ENCODE results near the gene FIGNL2.
A peak's percentile ranks its signal among the peaks of the same experiment; 100 is the strongest.

Gene FIGNL2

DNA sequence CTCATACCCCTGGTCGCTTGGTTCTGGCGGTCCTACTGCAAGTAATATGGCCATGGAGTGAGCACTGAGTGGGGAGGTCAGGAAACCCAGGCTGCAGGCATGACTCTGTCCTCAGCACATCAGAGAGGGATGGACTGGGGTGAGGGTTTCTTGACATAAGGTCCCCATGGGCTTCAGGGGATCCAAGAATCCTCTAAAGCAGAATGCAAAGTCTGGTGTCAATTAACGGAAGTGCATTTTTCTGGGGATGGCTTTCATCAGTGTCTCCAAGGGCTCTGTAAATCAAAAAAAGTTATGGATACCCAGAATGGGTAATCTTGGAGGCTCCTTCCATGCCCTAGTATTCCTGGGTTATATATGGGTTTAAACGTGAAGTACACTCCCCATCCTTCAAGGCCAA is 3.7 kb downstream of the FIGNL2 start:
- Histone ChIP-seq H3K4me3 (ENCODE audit: extremely low read depth, insufficient read depth, low read length, poor library complexity, severe bottlenecking) (no peak overlapping the region), H3K27ac (ENCODE audit: low read depth, low read length, severe bottlenecking) (no peak overlapping the region), H3K36me3 (ENCODE audit: control insufficient read depth, insufficient read depth, low read length) (peaks cover 36% of the 10 kb centered on the region), H3K9me3 (ENCODE audit: control insufficient read depth, low read length) (no peaks in the 10 kb centered on the region), H3K4me1 (ENCODE audit: control insufficient read depth, insufficient read depth, low read length, poor library complexity, severe bottlenecking) (peaks cover 11% of the 10 kb centered on the region)
- WGBS, 2 experiments (ENCODE audit: insufficient coverage in 2 of 2) = 93 to 100% methylated on average over 2 to 3 of the region's 4 CpGs

DNA sequence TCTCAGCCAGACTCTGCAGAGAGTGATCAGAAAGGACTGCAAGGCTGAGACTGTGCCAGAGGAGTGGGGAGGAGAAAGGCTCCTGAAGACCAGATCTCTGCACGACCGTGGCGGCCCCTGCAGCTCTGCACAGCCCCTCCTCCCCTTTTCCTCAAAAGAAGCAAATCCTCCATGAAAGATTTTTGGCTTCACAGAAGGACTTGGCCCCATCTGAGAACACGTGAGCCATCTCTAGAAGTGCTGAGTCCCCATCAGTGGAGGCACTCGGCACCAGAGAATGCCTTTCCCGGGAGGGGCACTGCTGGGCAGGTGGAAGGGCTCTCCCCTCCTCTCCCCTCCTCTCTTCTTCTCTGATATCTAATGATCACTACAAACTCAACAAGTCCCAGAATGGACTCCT is 6.8 kb downstream of the FIGNL2 start:
- no peaks in the 10 kb centered on the region for H3K9me3 ChIP-seq (ENCODE audit: control insufficient read depth, low read length)
- H3K27ac ChIP-seq (ENCODE audit: low read depth, low read length, severe bottlenecking) = peak overlapping the region; percentile 25
- peaks cover 35% of the 10 kb centered on the region for H3K4me1 ChIP-seq (ENCODE audit: control insufficient read depth, insufficient read depth, low read length, poor library complexity, severe bottlenecking)
- 41 to 61% methylated on average over 3 to 6 of the region's 6 CpGs for WGBS, 2 experiments (ENCODE audit: insufficient coverage in 2 of 2)
- peaks cover 39% of the 10 kb centered on the region for H3K36me3 ChIP-seq (ENCODE audit: control insufficient read depth, insufficient read depth, low read length)
- H3K4me3 ChIP-seq (ENCODE audit: extremely low read depth, insufficient read depth, low read length, poor library complexity, severe bottlenecking) = no peak overlapping the region

DNA sequence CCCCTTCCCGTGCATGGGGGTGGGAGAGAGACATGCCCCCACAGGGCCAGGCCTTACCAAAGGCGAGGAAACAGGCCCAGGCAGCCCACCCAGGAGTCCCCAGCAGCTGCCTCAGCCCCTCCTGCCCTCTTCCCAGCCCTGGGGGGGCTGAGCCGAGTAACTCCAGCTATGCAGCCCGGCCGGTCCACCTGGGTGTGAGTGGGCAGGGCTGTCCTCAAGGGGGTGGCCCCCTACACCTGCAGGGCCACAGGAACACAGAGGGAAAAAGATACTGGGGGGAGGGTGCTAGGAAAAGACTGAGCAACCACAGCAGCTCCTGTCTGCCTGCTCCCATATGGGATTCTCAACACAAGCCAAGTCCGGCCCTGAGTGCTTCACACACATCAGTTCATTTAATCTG is 7.6 kb downstream of the FIGNL2 start:
- H3K27ac ChIP-seq (ENCODE audit: low read depth, low read length, severe bottlenecking) = no peak overlapping the region
- peaks cover 35% of the 10 kb centered on the region for H3K4me1 ChIP-seq (ENCODE audit: control insufficient read depth, insufficient read depth, low read length, poor library complexity, severe bottlenecking)
- H3K36me3 ChIP-seq (ENCODE audit: control insufficient read depth, insufficient read depth, low read length) = peaks cover 34% of the 10 kb centered on the region
- no peaks in the 10 kb centered on the region for H3K9me3 ChIP-seq (ENCODE audit: control insufficient read depth, low read length)
- no peak overlapping the region for H3K4me3 ChIP-seq (ENCODE audit: extremely low read depth, insufficient read depth, low read length, poor library complexity, severe bottlenecking)
- 100% methylated on average over 2 to 3 of the region's 6 CpGs for WGBS, 2 experiments (ENCODE audit: insufficient coverage in 2 of 2)

DNA sequence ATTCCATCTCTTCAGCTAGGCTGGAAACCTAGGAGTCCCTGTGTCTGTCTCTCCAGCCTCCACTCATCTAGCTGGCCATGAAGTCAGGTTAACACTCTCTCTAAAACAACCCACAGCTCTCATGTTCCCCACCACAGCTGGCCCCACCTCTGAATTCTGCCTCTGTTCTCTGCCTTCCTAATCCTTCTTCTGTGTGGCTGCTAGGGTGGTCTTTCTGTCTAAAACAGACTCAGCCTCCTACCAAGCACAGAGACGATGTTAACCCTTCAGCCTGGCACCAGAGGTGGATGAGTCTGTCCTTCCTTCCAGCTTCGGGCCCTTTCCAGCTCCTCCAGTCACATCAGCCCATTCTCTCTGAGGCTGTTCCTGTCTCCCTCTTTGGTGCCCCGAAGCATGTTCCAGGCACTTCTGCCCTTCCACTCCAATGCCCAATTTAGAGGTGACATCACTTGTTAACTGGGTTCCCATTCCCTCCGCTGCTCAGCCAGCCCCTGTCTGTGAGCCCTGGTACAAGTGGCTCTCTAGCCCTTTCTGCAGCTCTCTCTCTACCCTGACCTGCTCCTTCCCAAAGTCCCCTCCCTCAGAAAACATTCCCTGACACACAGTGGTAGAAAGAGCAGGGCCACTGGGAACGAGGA is 9.1 kb downstream of the FIGNL2 start:
- WGBS, 2 experiments (ENCODE audit: insufficient coverage in 2 of 2) = 92 to 94% methylated on average over 5 of the region's 5 CpGs
- Histone ChIP-seq H3K4me3 (ENCODE audit: extremely low read depth, insufficient read depth, low read length, poor library complexity, severe bottlenecking) (no peak overlapping the region), H3K9me3 (ENCODE audit: control insufficient read depth, low read length) (no peaks in the 10 kb centered on the region), H3K36me3 (ENCODE audit: control insufficient read depth, insufficient read depth, low read length) (peaks cover 28% of the 10 kb centered on the region), H3K4me1 (ENCODE audit: control insufficient read depth, insufficient read depth, low read length, poor library complexity, severe bottlenecking) (peaks cover 34% of the 10 kb centered on the region), H3K27ac (ENCODE audit: low read depth, low read length, severe bottlenecking) (no peak overlapping the region)

DNA sequence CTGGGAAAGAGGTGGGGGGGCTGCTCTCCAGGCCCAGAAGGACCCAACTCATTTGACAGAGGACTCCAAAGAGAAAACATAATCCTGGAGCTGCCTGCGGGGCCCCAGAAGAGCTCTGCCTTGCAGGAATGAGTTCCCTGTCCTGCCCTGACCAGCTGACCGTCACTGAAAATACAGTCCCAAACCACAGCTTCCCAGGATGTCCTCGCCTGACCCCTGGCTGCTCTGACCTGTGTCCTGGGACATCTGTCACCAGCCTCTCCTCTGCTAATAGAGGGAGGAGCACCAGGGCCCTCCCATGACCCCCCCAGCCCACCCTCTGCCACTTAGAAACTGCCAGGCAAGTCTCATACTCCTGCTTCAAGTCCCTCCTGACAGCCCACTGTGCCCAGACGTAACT is 9.8 kb downstream of the FIGNL2 start:
- Histone ChIP-seq H3K36me3 (ENCODE audit: control insufficient read depth, insufficient read depth, low read length) (peaks cover 27% of the 10 kb centered on the region), H3K9me3 (ENCODE audit: control insufficient read depth, low read length) (no peaks in the 10 kb centered on the region), H3K4me3 (ENCODE audit: extremely low read depth, insufficient read depth, low read length, poor library complexity, severe bottlenecking) (no peak overlapping the region), H3K4me1 (ENCODE audit: control insufficient read depth, insufficient read depth, low read length, poor library complexity, severe bottlenecking) (peaks cover 34% of the 10 kb centered on the region), H3K27ac (ENCODE audit: low read depth, low read length, severe bottlenecking) (no peak overlapping the region)
- 82 to 89% methylated on average over 2 to 4 of the region's 4 CpGs for WGBS, 2 experiments (ENCODE audit: insufficient coverage in 2 of 2)

DNA sequence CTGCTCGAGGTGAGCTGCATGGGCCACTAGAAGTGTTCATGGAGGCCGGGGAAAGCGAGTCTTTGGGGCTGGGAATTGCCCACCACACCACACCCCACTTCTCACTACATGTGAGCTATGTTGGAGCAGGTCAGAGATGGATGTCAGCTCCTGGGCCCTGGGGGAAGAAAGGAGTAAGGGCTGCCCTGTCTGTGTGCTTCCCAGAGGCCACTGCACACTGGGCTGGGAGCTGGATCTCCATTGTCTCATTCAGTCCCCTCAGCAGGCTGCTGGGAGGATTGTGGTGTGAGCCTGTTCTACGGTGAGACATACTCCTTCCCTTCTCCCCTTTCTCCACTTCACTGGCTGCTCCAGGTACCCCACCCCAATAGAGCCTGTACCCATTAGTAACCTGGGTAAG is 10.5 kb downstream of the FIGNL2 start:
- Histone ChIP-seq H3K27ac (ENCODE audit: low read depth, low read length, severe bottlenecking) (no peak overlapping the region), H3K4me3 (ENCODE audit: extremely low read depth, insufficient read depth, low read length, poor library complexity, severe bottlenecking) (no peak overlapping the region), H3K4me1 (ENCODE audit: control insufficient read depth, insufficient read depth, low read length, poor library complexity, severe bottlenecking) (peaks cover 34% of the 10 kb centered on the region), H3K36me3 (ENCODE audit: control insufficient read depth, insufficient read depth, low read length) (peaks cover 27% of the 10 kb centered on the region), H3K9me3 (ENCODE audit: control insufficient read depth, low read length) (no peaks in the 10 kb centered on the region)
- 20% methylated on average over 1 of the region's 4 CpGs; no CpG with 5 or more reads in 1 of the 2 experiments for WGBS, 2 experiments (ENCODE audit: insufficient coverage in 2 of 2)

DNA sequence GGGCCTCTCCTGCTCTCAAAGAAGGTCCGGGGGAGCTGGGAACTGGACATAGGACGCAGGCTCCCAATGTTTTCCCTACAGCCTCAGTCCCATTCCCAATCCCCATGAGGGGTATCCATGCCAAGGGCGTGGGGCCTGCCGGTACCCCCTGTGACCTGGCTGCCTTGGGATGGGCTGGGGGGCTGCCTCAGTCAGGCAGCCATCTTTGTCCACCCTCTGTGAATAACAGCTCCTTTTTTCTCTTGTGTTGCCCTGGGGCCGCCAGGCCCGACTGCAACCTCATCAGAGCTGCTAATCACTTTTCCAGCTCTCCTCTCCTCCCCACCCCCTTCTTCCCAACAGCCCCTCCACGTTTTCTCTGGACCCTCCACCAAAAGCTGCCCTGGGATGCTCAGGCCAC is 11.2 kb downstream of the FIGNL2 start:
- Histone ChIP-seq H3K4me1 (ENCODE audit: control insufficient read depth, insufficient read depth, low read length, poor library complexity, severe bottlenecking) (peaks cover 34% of the 10 kb centered on the region), H3K4me3 (ENCODE audit: extremely low read depth, insufficient read depth, low read length, poor library complexity, severe bottlenecking) (no peak overlapping the region), H3K9me3 (ENCODE audit: control insufficient read depth, low read length) (no peaks in the 10 kb centered on the region), H3K36me3 (ENCODE audit: control insufficient read depth, insufficient read depth, low read length) (peaks cover 23% of the 10 kb centered on the region), H3K27ac (ENCODE audit: low read depth, low read length, severe bottlenecking) (no peak overlapping the region)
- 47 to 69% methylated on average over 4 to 7 of the region's 7 CpGs for WGBS, 2 experiments (ENCODE audit: insufficient coverage in 2 of 2)

DNA sequence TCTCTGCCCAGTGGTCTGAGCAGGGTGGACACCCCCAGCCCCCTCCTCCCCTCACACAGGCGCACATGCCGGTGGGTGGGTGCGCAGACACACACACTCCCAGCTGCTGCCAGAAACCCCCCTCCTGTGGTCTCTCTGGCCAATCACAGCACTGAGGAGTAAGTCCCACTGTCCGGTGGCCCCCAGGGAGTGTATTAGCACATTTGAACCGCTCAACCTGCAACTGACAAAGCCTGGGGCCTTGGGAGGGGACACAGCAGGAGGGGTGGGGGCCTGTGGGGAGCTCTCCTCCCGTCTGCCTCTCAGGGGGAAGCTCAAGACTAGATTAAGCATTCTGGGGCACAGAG is 11.7 kb downstream of the FIGNL2 start:
- Histone ChIP-seq H3K4me3 (ENCODE audit: extremely low read depth, insufficient read depth, low read length, poor library complexity, severe bottlenecking) (no peak overlapping the region), H3K4me1 (ENCODE audit: control insufficient read depth, insufficient read depth, low read length, poor library complexity, severe bottlenecking) (peaks cover 34% of the 10 kb centered on the region), H3K9me3 (ENCODE audit: control insufficient read depth, low read length) (no peaks in the 10 kb centered on the region), H3K27ac (ENCODE audit: low read depth, low read length, severe bottlenecking) (peak overlapping the region; percentile 10), H3K36me3 (ENCODE audit: control insufficient read depth, insufficient read depth, low read length) (peaks cover 19% of the 10 kb centered on the region)
- WGBS, 2 experiments (ENCODE audit: insufficient coverage in 2 of 2) = 50 to 55% methylated on average over 5 to 6 of the region's 6 CpGs

DNA sequence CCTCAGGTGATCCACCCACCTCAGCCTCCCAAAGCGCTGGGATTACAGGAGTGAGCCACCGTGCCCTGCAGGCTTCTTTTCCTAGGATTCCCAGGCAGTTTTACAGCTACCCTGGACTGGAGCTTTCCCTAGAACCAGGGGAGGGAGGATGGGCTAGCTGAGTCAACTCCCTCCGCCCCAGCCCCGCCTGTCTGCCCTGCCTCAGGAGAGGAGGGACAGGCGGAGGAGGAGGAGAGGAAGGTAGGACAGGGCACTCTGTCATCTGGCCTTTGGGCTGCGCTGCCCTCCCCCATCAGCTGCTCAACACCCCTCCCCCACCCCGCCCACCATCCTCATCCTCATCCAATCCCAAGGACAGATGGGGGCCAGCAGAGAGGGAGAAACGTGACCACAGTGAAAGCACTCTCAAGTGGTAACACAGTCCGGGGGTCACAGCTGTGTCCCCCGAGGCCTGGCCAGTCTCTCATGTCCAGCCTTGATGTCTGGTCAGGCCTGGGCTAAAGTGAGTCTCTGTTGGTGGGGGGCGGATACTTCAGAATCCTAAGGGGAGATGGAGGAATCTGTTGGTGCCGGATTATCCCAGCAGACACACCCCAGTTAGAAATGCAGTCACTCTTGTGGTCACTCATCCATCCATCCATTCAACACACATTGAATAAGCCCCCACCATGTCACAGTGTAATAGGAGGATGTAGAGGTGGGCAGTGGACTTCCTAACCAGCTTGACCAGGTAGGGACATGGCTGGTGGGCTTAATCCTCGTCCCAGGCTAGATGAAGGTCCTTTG is 12.3 kb downstream of the FIGNL2 start:
- no peak overlapping the region for H3K4me3 ChIP-seq (ENCODE audit: extremely low read depth, insufficient read depth, low read length, poor library complexity, severe bottlenecking)
- WGBS, 2 experiments (ENCODE audit: insufficient coverage in 2 of 2) = 22 to 38% methylated on average over 3 to 4 of the region's 13 CpGs
- H3K27ac ChIP-seq (ENCODE audit: low read depth, low read length, severe bottlenecking) = peak overlapping the region; percentile 29
- no peaks in the 10 kb centered on the region for H3K9me3 ChIP-seq (ENCODE audit: control insufficient read depth, low read length)
- peaks cover 34% of the 10 kb centered on the region for H3K4me1 ChIP-seq (ENCODE audit: control insufficient read depth, insufficient read depth, low read length, poor library complexity, severe bottlenecking)
- H3K36me3 ChIP-seq (ENCODE audit: control insufficient read depth, insufficient read depth, low read length) = peaks cover 19% of the 10 kb centered on the region

DNA sequence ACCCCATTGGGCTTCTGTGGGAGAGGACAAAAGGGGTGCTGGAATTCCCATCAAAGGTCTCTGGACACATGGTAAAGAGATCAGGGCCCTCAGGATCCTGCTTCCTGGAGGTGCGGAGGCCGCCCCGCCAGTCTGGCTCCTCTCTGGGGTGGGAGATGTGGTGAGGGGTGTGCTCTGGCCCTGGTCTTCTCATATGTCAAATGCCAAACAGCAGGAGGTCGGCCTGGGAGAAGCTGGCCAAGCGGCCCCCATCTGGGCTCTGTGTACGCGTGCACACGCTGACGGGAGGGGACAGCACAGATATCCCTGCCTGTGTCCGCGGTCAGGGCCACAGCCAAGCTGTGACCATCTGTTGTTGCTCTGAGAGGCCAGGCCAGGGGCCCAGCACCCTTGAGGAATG is 14.1 kb downstream of the FIGNL2 start:
- WGBS, 2 experiments (ENCODE audit: insufficient coverage in 2 of 2) = 97 to 100% methylated on average over 2 to 7 of the region's 11 CpGs
- H3K36me3 ChIP-seq (ENCODE audit: control insufficient read depth, insufficient read depth, low read length) = peaks cover 20% of the 10 kb centered on the region

More for the DNA sequence above, 14.1 kb downstream of the FIGNL2 start:
- no peak overlapping the region for H3K4me3 ChIP-seq (ENCODE audit: extremely low read depth, insufficient read depth, low read length, poor library complexity, severe bottlenecking)
- no peak overlapping the region for H3K27ac ChIP-seq (ENCODE audit: low read depth, low read length, severe bottlenecking)
- H3K4me1 ChIP-seq (ENCODE audit: control insufficient read depth, insufficient read depth, low read length, poor library complexity, severe bottlenecking) = peaks cover 33% of the 10 kb centered on the region
- H3K9me3 ChIP-seq (ENCODE audit: control insufficient read depth, low read length) = no peaks in the 10 kb centered on the region

All from mesodermal cell (in vitro differentiated cells).